Activated naive CD8-positive, alpha-beta T cell treated with anti-CD3 and anti-CD28 coated beads, Interleukin-2, amount 50 U/mL, for 16 hours (primary cell): Measurements from ENCODE around the gene LRR1.
"Not testable (repeated sequence)": the region's sequence is repeated elsewhere in the genome, so short reads cannot be mapped to it uniquely, and the experiment has no call there.

Experiments
- DNase-seq: peaks from one replicate; pipeline ENCODE4 v3.0.0-alpha.2; 2020; ENCODE audit warnings: low read depth, low spot score

The LRR1 gene

DNA sequence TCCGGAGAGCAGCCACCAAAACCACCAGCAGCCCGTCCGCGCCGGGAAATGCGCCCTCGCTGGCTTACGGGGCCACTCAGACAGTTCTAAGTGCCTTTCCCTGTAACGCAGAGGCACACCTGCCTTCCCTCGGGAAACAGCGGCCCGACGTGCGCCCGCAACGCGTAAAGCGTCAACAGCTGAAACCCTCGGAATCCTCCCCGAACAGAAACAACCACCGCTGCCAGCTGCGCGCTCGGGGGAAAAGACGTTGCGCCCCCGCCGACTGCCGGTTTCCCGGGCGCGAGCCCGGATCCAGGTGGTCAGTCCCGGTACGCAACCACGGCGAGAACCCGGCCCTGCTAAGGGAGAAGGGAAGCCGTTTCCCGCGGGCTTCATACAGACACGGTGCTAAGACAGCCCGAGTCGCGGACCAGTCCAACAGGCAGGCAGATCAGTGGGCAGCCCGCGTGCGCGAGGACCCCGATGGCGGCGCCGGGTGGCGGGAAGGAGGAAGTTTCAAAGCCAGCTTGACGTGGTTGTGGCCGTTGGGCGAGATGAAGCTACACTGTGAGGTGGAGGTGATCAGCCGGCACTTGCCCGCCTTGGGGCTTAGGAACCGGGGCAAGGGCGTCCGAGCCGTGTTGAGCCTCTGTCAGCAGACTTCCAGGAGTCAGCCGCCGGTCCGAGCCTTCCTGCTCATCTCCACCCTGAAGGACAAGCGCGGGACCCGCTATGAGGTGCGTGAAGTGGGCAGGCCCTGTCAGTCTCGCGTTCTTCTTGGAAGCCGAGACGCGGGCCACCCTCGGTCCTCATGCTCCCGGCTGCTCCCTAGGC lies at the start of gene LRR1:
LRR1 (plus strand) TSS at position 456 of the 816 bp plus-strand sequence; CDS start at position 537, 81 bp downstream.
- DNase-seq: peak; percentile 68

DNA sequence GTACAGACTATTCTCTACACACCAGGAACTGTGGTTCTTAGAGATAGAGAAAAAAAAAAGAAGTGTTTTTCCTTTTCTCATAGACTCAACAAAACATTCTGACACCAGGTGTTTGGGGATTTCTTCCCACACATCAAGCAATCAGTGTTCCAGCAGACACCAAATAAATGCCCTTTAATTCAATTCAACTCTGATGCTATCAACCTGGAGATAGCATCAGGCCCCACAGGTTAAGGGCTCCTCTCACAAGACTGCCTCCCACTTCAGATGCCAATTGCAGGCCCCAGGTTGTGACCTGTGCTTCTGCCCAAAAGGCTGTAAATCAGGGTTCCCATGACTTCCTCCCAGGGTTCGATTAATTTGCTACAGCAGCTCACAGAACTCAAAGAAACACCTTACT lies 49.3 kb upstream of the LRR1 start:
- no peak for DNase-seq

GRCh38 chr14:49549881-49550280 lies 48.9 kb upstream of the LRR1 start:
- DNase-seq: no peak

DNA sequence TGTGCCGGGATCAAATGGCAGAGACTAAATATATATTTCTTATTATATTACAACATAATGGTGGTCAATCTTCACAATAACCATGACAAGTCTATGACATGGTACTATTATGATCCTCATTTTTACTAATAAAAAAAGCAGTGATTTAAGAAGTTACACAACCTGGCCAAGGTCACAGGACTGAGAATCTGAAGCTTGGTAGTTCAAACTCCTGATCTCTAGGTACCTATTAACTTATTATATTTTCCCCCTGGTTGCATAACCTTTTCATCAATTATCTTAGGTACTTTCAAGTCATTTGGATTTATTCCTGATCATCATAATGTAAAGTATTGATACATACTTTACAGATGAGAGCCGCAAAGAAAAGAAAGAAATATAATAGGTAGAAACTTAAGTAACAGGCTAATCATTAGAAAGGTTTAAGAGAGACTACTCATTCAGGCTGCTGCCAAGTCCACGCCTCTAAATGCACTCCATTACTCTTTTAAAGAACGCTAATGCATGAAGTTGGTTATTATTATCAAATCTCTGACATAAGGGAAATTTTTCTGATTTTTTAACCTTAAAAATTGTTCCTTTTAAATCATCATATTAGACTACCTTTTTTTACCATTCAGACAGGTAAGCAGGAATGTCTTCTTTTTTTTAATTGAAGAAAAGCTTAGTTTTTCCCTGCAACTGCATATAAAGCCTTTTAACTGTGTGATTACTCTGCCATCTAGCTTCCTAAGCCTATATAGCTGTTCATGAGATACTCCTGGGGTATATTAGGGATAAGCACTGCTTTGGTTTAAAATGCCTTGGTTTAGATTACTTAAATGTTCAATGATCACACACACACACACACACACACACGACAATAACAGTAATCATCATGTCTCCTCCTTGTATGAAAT lies 48.2 kb upstream of the LRR1 start:
- no peak for DNase-seq

DNA sequence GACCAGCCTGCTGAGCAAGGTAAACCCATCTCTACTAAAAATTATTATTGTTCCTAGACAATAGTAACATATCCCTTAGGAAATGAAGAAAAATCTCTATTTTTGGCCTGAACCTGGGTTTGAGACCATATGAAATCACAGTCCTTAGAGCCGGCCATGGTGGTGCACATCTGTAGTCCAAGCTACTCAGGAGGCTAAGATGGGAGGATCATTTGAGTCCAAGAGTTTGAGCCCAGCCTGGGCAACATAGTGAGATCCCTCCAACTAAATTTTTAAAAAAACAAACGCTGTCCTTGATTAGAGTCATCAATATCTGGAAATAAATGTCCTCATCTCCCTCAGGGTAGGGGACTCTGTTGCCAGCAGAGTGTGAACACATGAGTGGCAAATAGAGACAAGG lies 47.2 kb upstream of the LRR1 start:
- no peak for DNase-seq

DNA sequence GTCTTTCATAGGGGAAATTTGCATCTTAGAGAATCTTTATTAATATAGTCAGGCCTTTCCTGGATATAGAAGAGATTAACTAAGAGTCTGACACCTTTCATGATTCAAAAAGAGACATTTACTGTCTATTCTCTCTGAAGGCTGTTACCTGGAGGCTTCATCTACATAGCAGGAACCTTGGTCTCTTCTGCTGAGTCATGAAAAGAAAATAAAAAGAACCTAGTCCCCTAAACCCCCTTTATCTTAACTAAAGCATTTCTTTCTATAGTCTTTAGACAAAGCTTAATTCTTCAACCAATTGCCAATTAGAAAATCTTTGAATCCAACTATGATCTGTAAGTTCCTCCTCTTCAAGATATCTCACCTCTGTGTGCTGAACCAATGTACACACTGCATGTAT lies 45.6 kb upstream of the LRR1 start:
- no peak for DNase-seq

DNA sequence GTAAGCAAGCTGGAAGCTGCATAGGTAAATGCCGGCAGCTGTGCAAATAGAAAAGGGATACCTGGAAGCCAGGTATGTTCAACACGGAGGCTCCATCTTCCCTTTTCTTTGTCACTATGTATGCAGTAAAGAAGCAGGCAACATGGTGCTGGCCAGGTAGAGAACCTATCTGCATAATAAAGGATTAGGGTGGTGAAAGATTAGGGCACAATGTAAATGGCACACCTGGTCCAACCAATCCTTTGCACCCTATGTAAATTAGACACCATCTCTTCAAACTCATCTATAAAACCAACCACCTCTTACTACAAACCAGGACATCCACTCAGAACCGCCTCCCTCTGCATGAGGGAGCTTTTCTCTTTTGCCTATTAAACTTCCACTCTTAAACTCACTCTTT lies 44.8 kb upstream of the LRR1 start:
- DNase-seq: no peak

DNA sequence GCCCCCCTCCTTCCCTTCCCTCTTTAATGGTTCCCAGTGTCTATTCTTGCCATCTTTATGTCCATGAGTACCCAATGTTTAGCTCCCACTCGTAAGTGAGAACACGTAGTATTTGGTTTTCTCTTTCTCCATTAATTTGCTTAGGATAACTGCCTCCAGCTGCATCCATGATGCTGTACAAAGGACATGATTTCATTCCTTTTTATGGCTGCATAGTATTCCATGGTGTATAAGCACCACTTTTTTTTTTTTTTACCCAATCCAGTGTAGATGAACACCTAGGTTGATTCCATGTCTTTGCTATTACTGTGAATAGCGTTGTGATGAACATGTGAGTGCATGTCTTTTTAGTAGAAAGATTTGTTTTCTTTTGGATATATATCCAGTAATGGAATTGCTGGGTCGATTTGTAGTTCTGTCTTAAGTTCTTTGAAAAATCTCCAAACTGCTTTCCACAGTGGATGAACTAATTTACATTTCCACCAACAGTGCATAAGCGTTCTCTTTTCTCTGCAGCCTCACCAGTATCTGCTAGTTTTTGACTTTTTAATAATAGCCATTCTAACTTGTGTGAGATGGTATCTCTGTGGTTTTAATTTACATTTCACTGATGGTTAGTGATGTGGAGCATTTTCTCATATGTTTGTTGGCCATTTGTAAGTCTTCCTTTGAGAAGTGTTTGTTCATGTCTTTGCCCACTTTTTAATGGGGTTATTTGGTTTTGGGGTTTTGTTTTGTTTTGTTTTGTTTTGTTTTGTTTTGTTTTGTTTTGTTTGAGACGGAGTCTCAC lies 38.6 kb upstream of the LRR1 start:
- no peak for DNase-seq

- no peak for DNase-seq
Observed at GRCh38 chr14:49566714-49567113, 32.0 kb upstream of the LRR1 start.

DNA sequence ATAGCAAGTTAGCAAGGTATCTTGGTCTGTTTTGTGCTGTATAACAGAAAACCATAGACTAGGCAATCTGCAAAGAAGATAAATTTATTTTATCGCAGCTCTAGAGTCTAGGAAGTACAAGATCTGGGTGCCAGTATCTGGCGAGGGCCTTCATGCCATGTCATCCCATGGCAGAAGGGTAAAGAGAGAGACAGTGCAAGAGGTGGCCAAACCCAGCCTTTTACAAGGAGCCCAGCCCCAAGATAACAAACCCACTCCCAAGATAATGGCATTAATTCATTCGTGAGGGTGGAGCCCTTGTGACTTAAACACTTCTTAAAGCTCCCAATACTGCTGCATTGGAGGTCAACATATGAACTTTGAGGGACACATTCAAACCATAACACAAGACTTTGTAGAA lies 29.5 kb upstream of the LRR1 start:
- no peak for DNase-seq

DNA sequence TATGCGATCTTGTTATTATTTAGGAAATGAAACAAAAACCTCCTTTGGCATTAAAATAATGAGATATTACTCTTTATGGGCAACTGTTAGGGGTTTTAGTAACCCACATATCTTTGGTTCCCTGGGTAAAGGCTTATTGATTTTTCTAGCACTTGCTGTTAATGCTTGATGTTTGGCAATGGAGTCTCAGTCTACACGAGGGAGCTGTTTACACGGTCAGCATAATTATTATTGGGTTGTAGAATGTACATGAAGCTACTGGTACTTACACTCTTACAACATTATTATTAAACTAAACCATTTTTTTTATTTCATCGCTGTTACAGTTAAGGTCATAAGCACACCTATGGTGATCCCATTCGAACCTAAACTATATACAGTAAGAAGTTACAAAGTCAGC lies 24.7 kb upstream of the LRR1 start:
- DNase-seq: no peak

- no peak for DNase-seq
Observed at GRCh38 chr14:49578141-49578540, 20.6 kb upstream of the LRR1 start.

DNA sequence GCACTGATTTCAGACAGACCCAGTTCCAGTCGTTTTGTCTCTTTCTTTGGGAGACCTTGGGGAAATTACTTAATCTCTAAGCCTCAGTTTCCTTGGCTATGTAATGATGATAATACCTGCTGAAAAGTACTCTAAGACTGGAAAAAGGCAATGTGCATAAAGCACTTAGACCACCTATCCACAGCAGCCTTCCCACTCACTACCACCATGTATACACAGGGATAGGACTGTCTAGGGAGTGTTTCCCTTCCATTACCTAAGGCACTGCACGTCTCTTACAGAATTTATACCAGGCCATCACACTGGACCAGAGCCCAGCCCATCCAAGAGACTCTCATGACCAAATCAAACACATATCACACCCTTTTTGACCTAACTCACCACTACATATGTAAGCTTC lies 18.9 kb upstream of the LRR1 start:
- DNase-seq: no peak

DNA sequence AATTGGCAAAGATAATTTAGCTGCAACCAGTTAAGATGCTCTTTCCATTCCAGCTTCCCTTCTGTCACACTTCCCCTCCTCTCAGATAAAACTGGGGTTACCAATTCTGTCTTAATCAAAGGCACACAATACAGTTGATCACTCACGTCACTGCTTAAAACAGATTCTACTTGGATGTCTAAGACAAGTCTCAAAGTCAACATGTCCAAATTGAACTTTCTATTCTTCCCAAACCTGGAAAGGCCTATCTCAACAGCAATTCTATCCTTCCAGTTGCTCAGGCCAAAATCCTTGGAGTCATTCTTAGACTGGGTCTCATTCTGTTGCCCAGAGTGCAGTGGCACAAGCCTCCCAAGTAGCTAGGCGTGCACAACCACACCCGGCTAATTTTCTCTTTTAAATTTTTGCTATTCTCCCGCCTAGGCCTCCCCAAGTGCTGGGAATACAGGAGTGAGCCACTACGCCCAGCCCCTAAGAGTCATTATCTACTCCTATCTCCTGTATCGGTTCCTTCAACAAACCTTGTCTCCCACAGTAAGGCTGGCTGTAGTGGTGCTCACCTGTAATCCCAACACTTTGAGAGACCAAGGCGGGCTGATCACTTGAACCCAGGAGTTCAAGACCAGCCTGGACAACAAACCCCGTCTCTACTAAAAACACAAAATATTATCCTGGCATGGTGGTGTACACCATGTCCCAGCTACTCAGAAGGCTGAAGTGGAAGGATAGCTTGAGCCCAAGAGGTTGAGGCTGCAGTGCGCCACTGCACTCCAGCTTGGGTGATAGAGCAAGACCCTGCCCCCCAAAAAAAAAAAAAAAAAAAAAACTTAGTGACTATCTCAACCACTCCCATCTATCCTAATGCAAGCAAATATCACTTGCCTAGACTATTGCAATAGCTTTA lies 17.3 kb upstream of the LRR1 start:
- no peak for DNase-seq

DNA sequence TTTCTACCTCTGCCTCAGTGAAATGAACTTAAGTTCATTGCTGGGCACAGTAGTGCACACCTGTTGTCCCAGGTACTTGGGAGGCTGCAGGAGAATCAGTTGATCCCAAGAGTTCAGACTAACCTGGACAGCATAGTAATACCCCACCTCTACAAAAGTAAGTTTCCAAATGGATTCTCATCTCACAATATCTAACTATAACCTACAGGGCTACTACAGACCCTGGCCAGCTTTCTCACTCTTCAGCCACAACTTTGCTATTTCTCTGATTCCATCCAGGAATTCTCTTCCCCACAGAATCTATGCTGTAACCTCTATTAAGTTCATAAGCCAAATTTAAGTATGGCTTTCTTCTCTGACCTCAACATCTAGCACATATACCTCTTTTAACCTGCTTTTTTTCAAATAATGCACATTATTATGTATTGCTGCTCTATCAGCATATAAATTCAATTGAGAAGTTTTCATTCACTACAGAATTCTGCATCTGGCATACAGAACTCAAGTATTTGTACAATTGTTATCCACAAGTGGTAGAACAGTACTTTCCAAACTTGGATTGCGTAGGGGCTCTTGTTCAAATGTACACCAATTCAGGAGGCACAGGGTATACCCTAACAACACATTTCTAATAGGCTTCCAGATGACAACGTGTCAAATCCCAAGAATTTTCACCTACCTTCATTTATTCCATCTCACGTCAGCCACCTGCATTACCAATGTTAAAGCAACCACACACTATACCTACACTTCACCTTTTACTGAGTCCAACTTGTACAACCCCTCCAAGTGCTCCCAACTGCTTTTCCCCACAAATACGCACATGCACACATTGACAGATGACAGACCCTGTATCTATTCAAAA lies 16.4 kb upstream of the LRR1 start:
- no peak for DNase-seq

DNA sequence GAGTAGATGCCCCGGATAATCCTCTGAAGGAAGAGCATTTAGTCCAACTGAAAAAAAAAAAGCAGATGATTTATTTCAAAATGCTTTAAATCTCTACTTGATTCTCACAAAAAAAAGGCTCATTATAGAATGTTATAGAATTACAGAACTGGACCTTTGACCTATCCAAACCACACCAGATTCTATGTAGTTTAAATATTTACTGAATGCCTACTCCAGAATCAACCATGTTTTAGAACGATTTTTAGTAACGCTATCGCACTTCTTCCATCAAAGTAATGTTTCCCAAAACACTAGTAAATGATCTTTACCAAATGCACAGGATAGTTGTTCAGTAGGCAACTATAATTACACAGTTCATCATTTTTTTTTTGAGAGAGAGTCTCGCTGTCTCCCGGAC lies 15.1 kb upstream of the LRR1 start:
- DNase-seq: no peak

- DNase-seq: no peak
Observed at GRCh38 chr14:49584058-49584457, 14.7 kb upstream of the LRR1 start.

GRCh38 chr14:49584981-49585640 lies 13.6 kb upstream of the LRR1 start:
- DNase-seq: not testable (repeated sequence)
